NK-92 treated with Interleukin-12 subunit alpha and Interleukin-12 subunit beta, amount 100 ng/mL, for 24 hours (cell line): ENCODE results near the gene TCP11L2.
"Not testable (repeated sequence)": the region's sequence is repeated elsewhere in the genome, so short reads cannot be mapped to it uniquely, and the experiment has no call there.

ENCODE experiments used
- DNase-seq: peaks from one replicate; lab custom pipeline; 2025; lab: John Stamatoyannopoulos, UW

Gene TCP11L2

DNA sequence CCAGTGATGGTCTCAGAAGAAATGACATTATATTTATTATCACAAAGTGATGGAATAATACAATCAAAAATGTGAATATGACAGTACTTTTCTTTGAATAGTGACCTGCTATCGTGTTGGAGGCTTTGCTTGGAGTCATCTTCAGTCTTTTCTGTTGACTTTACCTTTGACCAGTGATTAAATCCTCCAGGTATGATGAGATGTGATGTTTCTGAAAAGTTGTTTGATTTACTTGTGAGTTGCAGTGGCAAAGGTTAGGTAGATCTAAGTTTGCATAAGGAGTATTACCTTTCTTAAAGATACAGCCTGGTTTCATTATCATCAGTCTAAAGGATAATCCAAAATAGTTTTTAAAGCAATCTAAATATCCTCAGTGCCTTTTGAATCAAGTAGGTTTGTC lies 4.6 kb downstream of the TCP11L2 start:
- DNase-seq: no peak

DNA sequence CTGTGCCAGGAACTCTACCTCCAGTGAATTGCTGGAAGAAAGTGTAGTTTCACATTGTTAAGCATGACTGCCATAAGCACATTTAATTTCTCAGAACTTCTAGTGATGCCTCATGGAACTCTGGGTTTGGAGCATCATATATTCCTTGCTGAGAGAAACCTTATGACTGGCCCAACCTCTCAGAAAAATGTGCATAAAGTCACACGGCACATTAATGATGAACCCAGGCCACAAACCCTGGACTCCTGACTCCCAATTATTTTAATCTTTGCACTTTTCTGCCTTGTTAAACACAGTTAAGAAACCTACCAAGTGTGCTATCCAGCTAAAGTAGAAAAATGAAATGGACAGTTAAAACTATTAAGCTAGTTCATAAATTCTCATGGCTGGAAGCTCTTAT lies 5.6 kb downstream of the TCP11L2 start:
- DNase-seq: no peak

DNA sequence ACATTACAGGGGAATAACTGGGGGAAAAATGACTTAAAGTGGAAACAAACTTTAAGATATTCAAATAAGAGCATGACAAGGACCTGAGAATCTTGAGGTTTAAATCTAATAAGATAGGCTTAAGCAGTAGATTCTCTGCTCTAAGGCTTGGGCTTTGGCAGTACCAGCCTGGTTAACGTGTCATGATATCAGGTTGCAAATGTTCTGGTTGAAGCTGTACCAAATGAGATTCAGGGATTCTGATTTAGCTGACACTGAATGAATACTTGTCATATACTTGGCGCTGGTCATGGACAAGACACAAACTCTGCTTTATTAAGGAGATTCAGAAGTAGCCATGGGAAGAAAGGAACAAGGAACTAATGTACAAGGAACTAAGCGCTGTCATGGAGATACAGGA lies 6.1 kb downstream of the TCP11L2 start:
- DNase-seq: no peak

DNA sequence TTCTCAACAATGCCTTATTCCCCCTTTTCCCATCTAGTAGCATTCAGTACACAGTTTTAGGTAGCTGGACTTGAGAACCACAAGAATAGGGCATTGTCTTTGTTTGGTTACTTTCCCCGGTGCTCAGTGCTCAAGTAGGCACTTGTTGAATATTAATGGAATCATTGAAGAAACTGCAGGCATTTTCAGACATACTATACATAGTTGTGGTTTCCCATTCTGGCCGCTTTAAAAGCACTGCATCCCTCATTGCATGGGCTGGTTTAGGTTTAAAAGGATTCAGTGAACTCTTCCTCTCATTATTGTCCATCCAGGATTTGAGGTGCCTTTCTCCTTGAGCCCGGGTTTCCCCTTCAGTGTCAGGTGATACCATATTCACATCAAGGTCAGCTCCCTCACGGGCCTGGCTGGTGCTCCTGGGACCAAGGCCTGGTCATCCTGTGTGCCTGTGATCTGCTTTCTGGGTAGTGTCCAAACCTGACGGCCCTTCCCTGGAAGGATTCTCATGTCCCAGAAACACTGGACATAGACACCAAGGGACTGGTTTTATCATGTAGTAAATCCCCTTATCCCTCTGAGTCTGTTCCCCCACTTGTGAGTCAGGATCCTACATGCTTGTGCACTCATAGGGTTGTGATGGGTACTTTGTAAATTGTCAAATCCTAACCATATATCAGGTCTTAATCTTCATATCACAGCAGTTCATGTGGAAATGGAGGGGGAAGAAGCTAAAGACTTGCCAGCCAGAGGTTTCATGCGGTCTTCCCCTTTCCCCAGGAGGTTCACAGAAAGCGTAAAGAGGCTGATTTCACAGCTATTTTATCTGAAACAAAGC lies 7.4 kb downstream of the TCP11L2 start:
- no peak for DNase-seq

DNA sequence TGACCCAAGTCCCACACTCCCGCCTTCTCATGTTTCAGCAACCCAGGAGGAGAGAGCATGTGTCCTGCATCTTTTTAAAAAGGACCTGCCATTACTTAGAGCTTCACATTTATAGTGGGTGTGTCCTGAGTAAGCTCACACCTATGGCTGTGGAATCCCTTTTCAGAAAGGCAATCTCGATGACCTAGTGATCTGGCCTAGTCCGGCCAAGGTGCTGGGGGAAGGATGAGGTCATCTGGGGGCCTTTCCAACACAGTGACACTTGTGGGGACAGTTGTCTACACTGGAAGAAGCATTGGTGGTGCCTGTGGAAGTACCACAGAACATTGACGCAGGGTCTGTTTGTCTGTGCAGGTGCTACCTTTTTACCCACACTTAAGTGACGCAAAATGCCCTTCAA lies 8.2 kb downstream of the TCP11L2 start:
- no peak for DNase-seq

DNA sequence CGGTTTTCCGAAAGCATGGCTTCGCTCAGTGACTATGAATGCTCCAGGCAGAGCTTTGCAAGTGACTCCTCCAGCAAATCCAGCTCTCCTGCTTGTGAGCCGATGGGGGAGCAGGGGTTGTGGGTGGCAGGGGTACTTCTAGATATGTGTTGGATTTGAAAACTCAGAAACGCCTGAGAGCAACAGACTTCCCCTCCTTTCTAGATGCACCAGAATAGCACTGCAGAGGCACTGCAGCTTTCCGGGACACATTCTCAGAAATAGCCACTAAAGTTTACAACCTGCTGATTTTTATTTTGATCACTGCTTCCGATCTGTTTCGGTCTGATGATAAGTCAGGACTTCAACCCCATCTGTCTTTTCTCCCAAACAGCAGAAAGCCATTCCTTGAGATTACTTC lies 8.6 kb downstream of the TCP11L2 start:
- no peak for DNase-seq

DNA sequence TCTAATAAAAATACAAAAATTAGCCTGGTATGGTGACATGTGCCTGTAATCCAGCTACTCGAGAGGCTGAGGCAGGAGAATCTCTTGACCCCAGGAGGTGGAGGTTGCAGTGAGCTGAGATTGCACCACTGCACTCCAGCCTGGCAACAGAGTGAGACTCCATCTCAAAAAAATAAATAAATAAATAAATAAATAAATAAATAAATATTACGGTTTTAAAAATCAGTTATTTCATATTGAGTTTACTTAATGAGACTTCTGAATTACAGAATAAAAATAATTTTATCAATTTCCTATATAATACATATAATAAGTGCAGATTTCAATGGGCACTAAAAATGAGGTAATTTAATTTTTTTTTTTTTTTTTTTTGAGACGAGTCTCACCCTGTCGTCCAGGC lies 10.9 kb downstream of the TCP11L2 start:
- not testable (repeated sequence) for DNase-seq

DNA sequence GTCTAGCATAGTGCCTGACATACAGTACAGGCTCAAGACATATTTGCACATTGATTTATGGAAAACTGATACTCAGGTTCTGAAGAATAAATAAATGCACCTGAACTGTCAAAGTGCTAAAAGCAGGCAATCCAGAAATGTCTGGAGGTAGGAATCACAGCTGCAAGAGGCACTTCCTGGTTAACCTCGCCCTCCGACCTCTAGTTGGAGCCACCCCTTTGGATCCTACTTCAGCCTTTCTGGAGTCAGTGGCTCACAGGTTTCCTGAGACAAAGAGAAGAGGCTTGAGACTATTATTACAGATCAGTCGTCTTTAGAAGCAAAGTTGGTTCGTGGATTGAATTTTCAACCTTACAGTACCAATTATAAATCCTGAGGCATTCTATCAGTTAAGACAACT lies 13.0 kb downstream of the TCP11L2 start:
- no peak for DNase-seq

DNA sequence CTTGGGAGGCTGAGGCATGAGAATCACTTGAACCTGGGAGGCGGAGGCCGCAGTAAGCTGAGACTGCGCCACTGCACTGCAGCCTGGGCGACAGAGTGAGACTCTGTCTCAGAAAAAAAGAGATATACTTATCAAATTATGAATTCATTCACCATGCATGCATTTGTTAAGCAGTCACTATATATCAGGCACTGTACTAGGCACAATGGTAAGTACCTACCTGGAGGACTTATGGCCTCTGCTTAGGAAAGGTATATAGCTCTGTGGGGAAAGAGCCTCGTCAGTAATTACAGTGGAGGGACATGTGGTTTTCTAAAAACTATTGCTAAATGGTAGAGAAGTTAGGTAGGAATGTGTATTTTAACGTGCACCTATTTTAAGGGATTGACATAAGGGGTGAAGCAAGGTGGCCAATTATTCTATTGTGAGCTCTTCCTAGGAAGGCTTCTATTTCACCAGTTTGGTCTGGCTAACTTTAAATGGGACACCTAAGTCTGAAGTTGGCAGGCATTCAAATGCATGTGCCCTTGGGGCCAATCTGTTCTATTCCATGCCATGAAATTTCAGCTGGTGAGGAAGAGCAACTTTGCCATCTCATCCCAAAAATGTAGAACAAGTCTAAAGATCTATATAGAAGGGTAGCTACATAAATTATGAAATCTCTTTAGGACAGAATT lies 15.0 kb downstream of the TCP11L2 start:
- no peak for DNase-seq

DNA sequence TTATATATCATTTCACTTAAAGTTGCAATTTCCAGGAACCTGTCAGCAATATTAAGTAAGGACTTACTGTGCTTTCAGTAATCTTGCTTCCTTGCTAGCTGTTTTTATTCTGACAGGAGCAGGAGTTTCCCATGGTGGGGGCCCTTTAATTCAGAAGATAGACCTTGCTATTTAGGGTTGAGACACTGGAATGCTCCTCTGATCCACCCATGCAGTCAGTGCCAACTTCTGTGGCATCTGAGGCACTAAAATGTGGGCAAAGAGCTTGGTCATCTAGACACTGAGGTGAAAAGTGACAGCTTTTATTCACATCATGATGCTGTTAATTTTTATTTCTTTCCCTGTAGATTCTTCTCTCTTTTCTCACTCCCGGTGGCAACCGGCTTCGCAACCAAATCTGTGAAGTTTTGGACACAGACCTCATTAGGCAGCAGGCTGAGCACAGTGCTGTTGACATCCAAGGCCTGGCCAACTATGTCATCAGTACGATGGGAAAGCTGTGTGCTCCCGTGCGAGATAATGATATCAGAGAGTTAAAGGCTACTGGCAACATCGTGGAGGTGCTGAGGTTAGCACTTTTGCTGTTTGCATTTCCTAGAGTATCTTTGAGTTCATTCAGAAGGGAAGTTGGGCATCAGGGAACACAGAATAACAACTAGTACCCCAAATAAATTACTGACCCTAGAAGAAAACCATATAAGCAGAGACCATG lies 18.8 kb downstream of the TCP11L2 start:
- DNase-seq: no peak

DNA sequence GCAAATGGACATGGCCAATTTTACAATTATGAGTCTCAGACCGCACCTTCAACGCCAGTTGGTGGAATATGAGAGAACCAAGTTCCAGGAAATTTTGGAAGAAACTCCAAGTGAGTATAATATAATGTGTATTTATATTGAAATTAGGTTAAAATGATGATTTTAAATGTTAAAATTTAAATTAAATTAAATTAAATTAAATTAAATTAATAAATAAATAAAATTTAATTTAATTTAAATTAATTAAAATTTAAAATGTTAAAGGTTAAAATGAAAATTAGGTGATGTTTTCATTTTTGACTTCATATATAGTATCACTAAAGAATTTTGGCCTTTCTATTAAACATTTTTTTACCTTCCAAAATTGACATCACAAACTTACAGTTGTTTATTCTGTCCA lies 21.0 kb downstream of the TCP11L2 start:
- DNase-seq: no peak

DNA sequence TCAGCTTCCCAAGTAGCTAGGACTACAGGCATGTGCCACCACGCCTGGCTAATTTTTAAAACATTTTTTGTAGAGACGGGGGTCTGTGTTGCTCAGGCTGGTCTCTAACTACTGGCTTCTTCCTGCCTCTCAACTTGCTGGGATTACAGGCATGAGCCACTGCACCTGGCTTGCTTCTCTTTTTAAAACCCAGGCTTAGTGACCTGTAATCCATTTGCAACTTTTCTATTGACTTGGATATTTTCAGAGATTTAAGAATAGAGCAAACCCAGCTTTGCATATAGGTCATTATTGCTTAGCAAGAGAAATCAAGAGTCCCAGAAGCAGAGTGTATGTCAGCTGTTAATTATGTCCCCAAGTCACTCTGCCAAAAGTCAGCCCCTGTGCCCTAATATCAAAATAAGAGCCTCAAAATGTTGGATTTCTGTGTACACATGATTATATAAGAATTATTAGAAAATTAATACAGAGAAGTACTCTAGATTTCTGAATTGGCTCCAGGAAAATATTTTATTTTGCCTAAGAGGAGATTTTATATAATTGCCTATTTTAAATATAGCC lies 24.9 kb downstream of the TCP11L2 start:
- DNase-seq: no peak

DNA sequence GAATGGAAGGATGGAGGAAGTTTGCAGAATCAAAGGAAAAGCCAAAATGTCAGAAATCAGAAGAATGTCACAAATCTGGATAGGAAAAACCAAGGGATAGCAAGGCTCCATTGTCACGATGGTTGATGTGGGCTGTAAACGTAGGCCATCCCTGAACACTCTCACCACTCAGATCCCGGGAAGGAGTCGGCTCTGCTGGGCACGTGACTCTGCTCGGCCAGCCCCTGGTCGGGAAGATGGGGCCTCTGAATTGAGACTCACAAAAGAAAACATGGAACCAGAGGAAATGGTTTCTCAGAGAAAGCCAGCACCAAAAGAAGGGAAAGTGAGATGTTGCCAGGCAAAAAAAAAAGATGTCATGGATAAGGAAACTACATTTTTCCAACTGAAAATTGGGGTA lies 26.2 kb downstream of the TCP11L2 start:
- no peak for DNase-seq

DNA sequence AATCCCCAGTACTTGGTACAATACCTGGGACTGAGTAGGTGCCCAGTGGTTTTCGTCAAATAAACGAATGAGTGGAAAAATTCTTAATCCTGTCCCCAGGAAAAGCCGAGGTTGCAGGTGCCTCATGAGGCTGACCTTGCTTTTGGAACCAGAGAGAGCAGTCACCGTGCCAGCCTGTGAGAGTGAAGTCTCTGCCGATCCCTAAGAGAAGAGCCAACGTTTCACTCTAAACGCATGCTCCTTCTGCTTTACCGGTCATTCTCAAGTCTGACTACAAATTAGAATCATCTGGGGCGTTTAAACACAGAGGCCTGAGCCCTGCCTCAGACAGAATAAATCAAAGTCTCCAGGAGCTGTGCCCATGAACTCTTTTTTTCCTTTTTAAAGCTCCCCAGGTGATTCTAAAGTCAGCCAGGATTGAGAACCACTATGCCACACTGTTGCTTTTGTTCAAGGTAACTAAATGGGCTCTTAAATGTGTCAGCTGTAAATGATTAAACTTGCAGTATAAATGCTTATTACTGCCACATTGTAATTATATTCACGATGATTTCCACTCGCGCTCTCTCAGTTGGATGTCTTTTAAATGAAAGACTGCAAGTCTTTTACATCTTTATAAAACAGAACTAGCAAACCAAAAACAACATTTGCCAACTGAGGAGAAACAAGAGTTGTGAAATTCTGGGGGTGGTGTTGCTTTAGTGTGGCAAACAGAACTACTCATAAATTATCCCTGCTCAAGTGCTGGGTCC lies 26.9 kb downstream of the TCP11L2 start:
- no peak for DNase-seq

DNA sequence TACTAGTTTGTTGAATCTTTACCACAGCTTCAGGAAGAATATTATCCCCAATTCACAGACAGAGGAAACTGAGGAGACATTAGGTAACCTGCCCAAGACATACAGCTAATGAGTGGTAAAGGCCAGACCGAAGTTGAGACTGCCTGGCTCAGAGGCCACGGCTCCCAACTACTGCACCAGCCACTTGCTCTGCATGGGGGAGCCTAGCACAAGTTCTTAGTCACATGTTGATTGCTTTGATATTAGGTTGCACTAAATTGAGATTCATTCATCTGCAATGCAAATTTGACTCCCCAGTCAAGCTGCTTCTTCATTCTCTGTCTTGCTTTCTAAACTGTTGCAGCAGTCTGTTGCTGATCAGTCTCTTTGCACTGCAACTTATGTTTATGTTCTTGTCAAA lies 29.1 kb downstream of the TCP11L2 start:
- no peak for DNase-seq

DNA sequence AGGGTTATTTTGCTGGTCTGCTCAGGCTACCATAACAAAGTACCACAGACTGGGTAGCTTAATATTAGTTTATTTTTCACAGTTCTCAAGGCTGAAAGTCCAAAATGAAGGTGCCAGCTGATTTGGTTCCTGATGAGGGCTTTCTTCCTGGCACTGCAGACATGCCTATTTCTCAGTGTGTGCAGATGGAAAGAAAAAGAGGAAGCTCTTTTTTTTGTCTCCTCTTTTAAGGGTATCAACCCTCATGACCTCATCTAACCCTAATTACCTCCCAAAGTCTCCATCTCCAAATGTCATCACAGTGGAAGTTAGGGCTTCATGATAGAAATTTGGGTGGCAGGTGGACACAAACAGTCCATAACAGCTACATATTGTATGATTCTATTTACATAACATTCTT lies 30.0 kb downstream of the TCP11L2 start:
- no peak for DNase-seq

DNA sequence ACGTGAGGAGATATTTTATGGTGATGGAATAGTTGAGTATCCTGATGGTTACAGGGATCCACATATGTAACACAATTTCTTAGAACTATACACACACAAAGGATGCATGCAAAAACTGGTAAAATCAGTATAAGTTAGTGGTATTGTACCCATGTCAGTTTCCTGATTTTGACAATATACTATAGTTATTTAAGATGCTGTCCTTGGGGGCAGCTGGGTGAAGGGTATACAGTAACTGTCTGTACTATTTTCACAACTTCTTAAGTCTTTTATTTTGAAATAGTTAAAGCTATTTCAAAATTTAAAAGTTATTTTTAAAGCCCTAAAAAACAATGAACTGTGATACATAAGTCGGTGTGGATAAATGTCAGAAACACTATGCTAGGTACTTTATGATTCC lies 30.5 kb downstream of the TCP11L2 start:
- DNase-seq: no peak

DNA sequence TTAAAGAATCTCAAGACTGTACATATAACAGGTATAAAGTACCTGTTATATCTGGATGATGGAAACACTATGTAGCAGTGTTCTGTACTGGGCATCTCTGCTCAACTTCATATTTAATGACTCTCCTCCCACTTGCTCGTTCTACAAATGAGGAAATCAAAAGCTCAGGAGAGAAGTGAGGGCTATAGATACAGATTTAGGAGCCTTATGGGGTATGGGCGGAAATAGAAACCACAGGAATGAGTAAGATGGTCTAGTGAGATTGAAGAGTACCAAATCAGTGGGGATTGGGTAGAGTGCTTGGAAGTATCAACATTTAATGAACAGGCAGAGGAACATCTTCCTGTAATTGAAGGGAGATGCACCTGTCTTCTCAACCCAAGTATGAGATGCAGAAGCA lies 31.2 kb downstream of the TCP11L2 start:
- no peak for DNase-seq

DNA sequence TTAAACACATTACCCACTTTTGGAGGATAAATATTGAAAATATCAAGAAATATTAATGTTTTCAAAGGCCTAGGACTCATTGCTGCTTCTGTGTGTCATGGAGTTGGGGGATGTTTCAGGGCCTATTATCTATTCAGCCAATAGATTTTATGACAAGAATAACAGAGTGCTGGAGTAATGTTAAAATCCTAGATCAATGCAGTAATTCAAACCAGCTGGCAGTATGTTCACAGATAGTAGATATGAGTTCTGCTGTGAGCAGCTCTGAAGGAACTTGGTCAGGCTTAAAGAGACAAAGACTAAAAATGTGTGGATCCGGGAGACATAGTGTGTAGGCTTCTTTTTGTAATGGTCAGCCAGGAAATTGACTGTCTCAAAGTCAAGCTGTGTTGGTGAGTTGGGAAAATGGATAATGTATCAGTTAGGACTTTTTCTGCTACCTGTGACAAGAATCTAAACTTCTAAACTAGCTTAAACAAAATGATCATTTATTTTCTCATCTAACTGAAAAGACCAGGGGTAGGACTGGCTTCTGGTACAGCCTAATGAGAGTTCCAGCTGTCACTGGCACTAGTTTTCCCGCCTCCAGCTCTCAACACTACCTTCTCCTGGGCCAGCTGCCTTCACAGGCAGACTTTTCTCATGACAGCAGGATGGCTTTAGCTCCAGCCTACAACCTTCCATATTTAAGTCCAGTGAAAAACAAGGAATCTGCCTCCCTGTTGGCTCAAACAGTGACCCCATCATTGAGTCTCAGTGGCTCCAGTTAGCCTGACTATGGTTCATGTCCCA lies 38.7 kb downstream of the TCP11L2 start:
- DNase-seq: no peak

DNA sequence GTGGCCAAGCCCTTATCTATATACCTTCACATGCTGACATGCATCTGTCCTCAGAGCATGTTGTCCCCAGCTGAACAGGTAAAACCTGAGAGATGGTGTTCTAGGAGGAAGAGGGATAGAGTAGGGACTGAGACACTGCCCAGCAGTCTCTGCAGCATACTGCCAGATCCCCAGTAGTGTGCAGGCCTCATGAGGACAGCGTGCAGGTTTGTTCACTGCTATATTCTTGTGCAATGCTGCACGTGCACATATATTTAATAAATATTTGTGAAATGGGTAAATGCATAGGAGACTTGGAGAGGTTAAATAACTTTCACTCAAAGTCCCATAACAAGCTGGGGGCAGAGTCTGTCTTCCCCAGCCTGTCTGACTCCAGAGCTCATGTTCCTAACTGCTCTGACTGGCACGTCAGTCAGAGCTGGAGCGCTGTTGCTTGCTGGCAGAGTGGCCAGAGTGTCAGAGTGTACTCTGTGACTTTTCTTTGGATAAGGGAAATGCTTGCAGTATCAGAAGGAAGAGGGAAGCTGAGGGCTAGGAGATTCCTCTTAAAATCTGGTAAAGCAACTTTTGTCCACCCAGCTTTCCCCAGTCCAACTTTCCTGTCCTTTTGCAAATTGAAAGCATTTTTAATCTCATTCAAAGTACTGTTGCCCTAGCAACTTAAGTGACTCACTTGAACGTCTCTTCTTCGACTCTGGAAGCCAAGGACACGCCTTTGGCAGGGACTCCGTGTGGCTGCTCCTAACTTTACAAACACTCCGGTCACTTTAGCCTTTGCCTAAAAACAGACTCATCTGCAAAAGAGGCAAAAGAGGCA lies 40.1 kb downstream of the TCP11L2 start:
- no peak for DNase-seq

DNA sequence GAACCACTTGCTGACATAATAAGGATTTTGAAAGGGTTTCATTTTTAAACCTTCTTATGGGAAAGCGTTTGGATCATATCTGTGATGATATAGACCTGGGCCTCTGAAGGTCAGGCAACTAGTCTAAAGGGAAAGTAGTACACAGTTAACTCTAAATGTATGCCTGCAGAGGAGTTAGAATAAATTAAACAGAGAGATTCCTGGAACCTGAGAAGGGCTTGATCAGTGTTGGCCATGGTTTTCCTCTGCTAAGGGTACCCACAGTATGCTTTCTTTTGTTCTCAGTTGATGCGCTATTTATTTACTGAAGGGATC lies 40.6 kb downstream of the TCP11L2 start:
- DNase-seq: no peak
